ENCODE data around the gene SDK1.

GRCh38 chr7:4134204-4134603 lies 833.2 kb downstream of the SDK1 start:
- peak; percentile 64 for TF ChIP-seq TAF1 (conservative IDR thresholded peaks at IDR 0.05)
- no peak for TF ChIP-seq CTCF (IDR thresholded peaks at IDR 0.05; ENCODE audit: low read depth, low read length, missing input control)
- TF ChIP-seq EGR1 (IDR thresholded peaks at IDR 0.05; ENCODE audit: low read depth in 2 of 2): no peak
- TF ChIP-seq GABPA (IDR thresholded peaks at IDR 0.05 in 1 of 2, conservative IDR thresholded peaks at IDR 0.05 in 1 of 2): no peak
- TF ChIP-seq SP1 (IDR thresholded peaks at IDR 0.05): no peak
- TF ChIP-seq JUND (IDR thresholded peaks at IDR 0.05): no peak
- no peak for TF ChIP-seq ZBTB33 (IDR thresholded peaks at IDR 0.05)
- no peak for TF ChIP-seq REST (IDR thresholded peaks at IDR 0.05)

Measured in liver (tissue), 3 donors.